Calu3 (cell line): ENCODE measurements around the gene RNPEP. TPM values are rescaled to one million over a fixed set of nuclear protein-coding genes. Genes with fewer than 3 reads are reported as not detected.
A peak's percentile ranks its signal among the peaks of the same experiment; 100 is the strongest.

Experiments used
- Bru-seq: library from RNA; stranded (reverse); fragments of 400-500 nt; gene quantifications from one replicate; lab custom pipeline; 2021; lab: Mats Ljungman, UMichigan
- BruChase-seq, 2 experiments: library from RNA; stranded (reverse); fragments of 400-500 nt; gene quantifications; one replicate each; lab custom pipeline; 2021; lab: Mats Ljungman, UMichigan
- BruUV-seq: library from RNA; stranded (reverse); fragments of 400-500 nt; replicated peaks from 2 replicates; lab custom pipeline; 2021; lab: Mats Ljungman, UMichigan
- CTCF ChIA-PET: fragments of 300-600 bp; sonication (Branson Sonifier 250); formaldehyde crosslinking; loops from one replicate; lab custom pipeline; 2022; ENCODE audit warnings: antibody characterized with exemption; lab: Charles Lee
- DNase-seq: peaks from one replicate; pipeline ENCODE4 v3.0.0; 2022
- H3K27ac Mint-ChIP-seq: one replicate; pipeline ENCODE4 v1.8.0; 2022; ENCODE audit warnings: mixed read lengths; ENCODE audit not compliant: unreplicated experiment
- H3K27me3 Mint-ChIP-seq: one replicate; pipeline ENCODE4 v1.8.0; 2022; ENCODE audit warnings: mixed read lengths; ENCODE audit not compliant: unreplicated experiment
- H3K36me3 Mint-ChIP-seq: one replicate; pipeline ENCODE4 v1.8.0; 2022; ENCODE audit warnings: mild to moderate bottlenecking, moderate library complexity, mixed read lengths; ENCODE audit not compliant: insufficient read depth, unreplicated experiment
- H3K4me1 Mint-ChIP-seq: one replicate; pipeline ENCODE4 v1.8.0; 2022; ENCODE audit warnings: mild to moderate bottlenecking, low read depth, mixed read lengths; ENCODE audit not compliant: unreplicated experiment
- H3K4me3 Mint-ChIP-seq: one replicate; pipeline ENCODE4 v1.8.0; 2022; ENCODE audit warnings: mild to moderate bottlenecking, low read depth, moderate library complexity, mixed read lengths; ENCODE audit not compliant: unreplicated experiment
- H3K9me3 Mint-ChIP-seq: one replicate; pipeline ENCODE4 v1.8.0; 2022; ENCODE audit warnings: low read depth, mixed read lengths; ENCODE audit not compliant: unreplicated experiment
- CTCF ChIP-seq: fragments of 200-600 bp; IDR thresholded peaks from one replicate; pipeline ENCODE4 v1.8.0; 2022; ENCODE audit warnings: antibody characterized with exemption; ENCODE audit not compliant: unreplicated experiment
- intact Hi-C: fragments of 100-400 bp; cut with micrococcal nuclease; formaldehyde crosslinking; loops from one replicate; pipeline ENCODE4 v1.10.0; 2022; ENCODE audit not compliant: unreplicated experiment
- long read RNA-seq: library from polyadenylated mRNA; stranded (forward); transcript quantifications from one replicate; pipeline ENCODE4 v2.0.0, GENCODE V29; 2022
- total RNA-seq: library from RNA; stranded (reverse); gene quantifications from 2 replicates; pipeline ENCODE4 v1.2.3, GENCODE V29; 2022

Gene RNPEP
- total RNA-seq: 86.1 and 91.6 TPM in 2 replicates
- percentile 76 among the genes with signal in this experiment for Bru-seq, nascent RNA
- BruChase-seq, experiment 1, labeled RNA remaining after a 6-hour chase: percentile 80 among the genes with signal in this experiment
- percentile 80 among the genes with signal in this experiment for BruChase-seq, experiment 2, labeled RNA remaining after a 2-hour chase
- long read RNA-seq, transcript RNPEP-201 (11 exons, 2,427 nt): major isoform, 174 of 211 reads
- long read RNA-seq, partial matches to known transcripts: 14 of 211 reads
- long read RNA-seq, other reads (novel, unspliced or antisense): 23 of 211 reads

- no peaks in the 10 kb centered on the region for H3K27me3 Mint-ChIP-seq
- peak within 1 kb of the TSS; percentile 96 for H3K4me3 Mint-ChIP-seq
- no peaks in the 10 kb centered on the region for H3K9me3 Mint-ChIP-seq
- peak within 1 kb of the TSS; percentile 84 for H3K27ac Mint-ChIP-seq
- peaks cover 9% of the 10 kb centered on the region for H3K4me1 Mint-ChIP-seq
- DNase-seq: peak; percentile 77
- peak; percentile 12 for TF ChIP-seq CTCF
- BruUV-seq: no TSS peak
- CTCF ChIA-PET: interaction anchor here (0.6 to 2.0 kb wide), 9 partner anchors 9 to 207 kb away, joined by 3 to 10 read pairs (median 4); partner anchors contain the start of genes ELF3 and IPO9
- H3K36me3 Mint-ChIP-seq: peaks cover 26% of the 10 kb centered on the region
- intact Hi-C loops: loop anchor here (1.0 to 5.0 kb wide), 2 partner anchors 140 to 270 kb away; partner anchors contain the start of gene GPR37L1
Observed at GRCh38 chr1:201982623-201983379, at the start of gene RNPEP. Gene RNPEP (plus strand): TSS chr1:201982648. CDS start chr1:201982667, 19 bp downstream.

- H3K4me3 Mint-ChIP-seq: no peak overlapping the region
- peaks cover 29% of the 10 kb centered on the region for H3K27me3 Mint-ChIP-seq
- DNase-seq: no peak
- CTCF ChIA-PET: no interaction called here
- no peak for TF ChIP-seq CTCF
- peaks cover 8% of the 10 kb centered on the region for H3K4me1 Mint-ChIP-seq
- no TSS peak for BruUV-seq
- H3K27ac Mint-ChIP-seq: no peak overlapping the region
- no peaks in the 10 kb centered on the region for H3K9me3 Mint-ChIP-seq
- H3K36me3 Mint-ChIP-seq: no peaks in the 10 kb centered on the region
- intact Hi-C loops: no loop called here
Observed at GRCh38 chr1:201933840-201934430, 48.5 kb upstream of the RNPEP start.

GRCh38 chr1:201937624-201938213, 44.7 kb upstream of the RNPEP start:
- Mint-ChIP-seq H3K9me3 (no peaks in the 10 kb centered on the region), H3K36me3 (no peaks in the 10 kb centered on the region), H3K4me1 (peaks cover 8% of the 10 kb centered on the region), H3K27ac (no peak overlapping the region), H3K4me3 (no peak overlapping the region), H3K27me3 (peaks cover 29% of the 10 kb centered on the region)
- no peak for TF ChIP-seq CTCF
- BruUV-seq: no TSS peak
- no peak for DNase-seq
- CTCF ChIA-PET: interaction anchor here (0.7 kb wide), 1 partner anchor 587 kb away, joined by 4 read pairs; no protein-coding TSS in a partner anchor
- intact Hi-C loops: no loop called here

- DNase-seq: no peak
- intact Hi-C loops: no loop called here
- H3K9me3 Mint-ChIP-seq: no peaks in the 10 kb centered on the region
- no peak for TF ChIP-seq CTCF
- no peak overlapping the region for H3K4me3 Mint-ChIP-seq
- H3K27me3 Mint-ChIP-seq: peaks cover 29% of the 10 kb centered on the region
- no peaks in the 10 kb centered on the region for H3K36me3 Mint-ChIP-seq
- BruUV-seq: no TSS peak
- H3K4me1 Mint-ChIP-seq: peaks cover 8% of the 10 kb centered on the region
- CTCF ChIA-PET: no interaction called here
- H3K27ac Mint-ChIP-seq: no peak overlapping the region
Observed at GRCh38 chr1:201938440-201939035, 43.9 kb upstream of the RNPEP start.
